Omental fat pad (tissue), 4 donors: ENCODE data around the gene MACROD2. TPM values are rescaled to one million over a fixed set of nuclear protein-coding genes. Genes with fewer than 3 reads are reported as not detected.

Experiments used
- ATAC-seq: fragments of 150-250 bp; one replicate; pipeline ENCODE4 v1.9.1; 2016; ENCODE audit warnings: mild to moderate bottlenecking, moderate library complexity; ENCODE audit not compliant: low FRiP score
- DNase-seq: peaks from one replicate; pipeline ENCODE4 v3.0.0-alpha.2; 2019; ENCODE audit warnings: low spot score
- total RNA-seq, 4 donors: library from RNA; depleted of rRNA; stranded (reverse); fragments of >200 nt; gene quantifications; one replicate each; pipeline ENCODE4 v1.1.0, GENCODE V29; 2016
- TF ChIP-seq, protein P1 (sequence below), 3 donors: fragments of 450-650 bp; IDR thresholded peaks; one replicate each; pipeline ENCODE4 v1.5.1; 2016 to 2017; ENCODE audit warnings: antibody characterized with exemption in 3 of 3, mild to moderate bottlenecking in 3 of 3, moderate library complexity in 2 of 3

Gene MACROD2
- total RNA-seq, 4 donors from 2014 or later, result 6.8 to 54.1 (median 7.4) TPM

- TF ChIP-seq, protein P1, sequence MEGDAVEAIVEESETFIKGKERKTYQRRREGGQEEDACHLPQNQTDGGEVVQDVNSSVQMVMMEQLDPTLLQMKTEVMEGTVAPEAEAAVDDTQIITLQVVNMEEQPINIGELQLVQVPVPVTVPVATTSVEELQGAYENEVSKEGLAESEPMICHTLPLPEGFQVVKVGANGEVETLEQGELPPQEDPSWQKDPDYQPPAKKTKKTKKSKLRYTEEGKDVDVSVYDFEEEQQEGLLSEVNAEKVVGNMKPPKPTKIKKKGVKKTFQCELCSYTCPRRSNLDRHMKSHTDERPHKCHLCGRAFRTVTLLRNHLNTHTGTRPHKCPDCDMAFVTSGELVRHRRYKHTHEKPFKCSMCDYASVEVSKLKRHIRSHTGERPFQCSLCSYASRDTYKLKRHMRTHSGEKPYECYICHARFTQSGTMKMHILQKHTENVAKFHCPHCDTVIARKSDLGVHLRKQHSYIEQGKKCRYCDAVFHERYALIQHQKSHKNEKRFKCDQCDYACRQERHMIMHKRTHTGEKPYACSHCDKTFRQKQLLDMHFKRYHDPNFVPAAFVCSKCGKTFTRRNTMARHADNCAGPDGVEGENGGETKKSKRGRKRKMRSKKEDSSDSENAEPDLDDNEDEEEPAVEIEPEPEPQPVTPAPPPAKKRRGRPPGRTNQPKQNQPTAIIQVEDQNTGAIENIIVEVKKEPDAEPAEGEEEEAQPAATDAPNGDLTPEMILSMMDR (IDR thresholded peaks at IDR 0.05), result no peak
- no peak for ATAC-seq
- DNase-seq, result no peak
Observed at GRCh38 chr20:15099130-15099529, 1103.8 kb downstream of the MACROD2 start.

GRCh38 chr20:15100506-15101160 lies 1105.3 kb downstream of the MACROD2 start:
- ATAC-seq (no peak), DNase-seq (no peak)
- TF ChIP-seq, protein P1 (IDR thresholded peaks at IDR 0.05), result no peak

DNA sequence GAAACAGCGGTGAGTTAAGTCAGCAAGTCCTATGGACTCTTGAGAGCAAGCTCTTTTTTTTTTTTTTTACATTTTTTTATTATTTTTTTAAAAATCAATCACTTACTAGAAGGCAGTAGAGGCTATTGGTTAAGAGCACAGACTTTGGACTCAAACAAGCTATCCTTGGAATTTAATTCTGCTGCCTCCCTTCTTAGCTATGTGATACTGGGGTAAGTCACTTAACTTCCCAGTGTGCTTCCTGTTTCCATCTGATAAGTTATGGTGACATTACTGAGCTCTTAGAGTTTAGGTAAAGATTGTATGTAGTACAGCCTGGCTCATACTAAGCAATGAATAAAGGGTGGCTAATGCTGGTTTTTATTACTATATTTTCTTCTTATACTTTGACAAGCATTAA lies 1112.6 kb downstream of the MACROD2 start:
- DNase-seq (no peak), ATAC-seq (no peak)
- TF ChIP-seq, protein P1 (IDR thresholded peaks at IDR 0.05), result no peak

- no peak for ATAC-seq
- no peak for DNase-seq
- TF ChIP-seq, protein P1 (IDR thresholded peaks at IDR 0.05), result no peak
Observed at GRCh38 chr20:15109494-15109893, 1114.2 kb downstream of the MACROD2 start.

- DNase-seq, result no peak
- no peak for ATAC-seq
- TF ChIP-seq, protein P1 (IDR thresholded peaks at IDR 0.05), result no peak
Observed at GRCh38 chr20:15111654-15112053, 1116.3 kb downstream of the MACROD2 start.

GRCh38 chr20:15113144-15113773 lies 1117.9 kb downstream of the MACROD2 start:
- no peak for DNase-seq
- no peak for ATAC-seq
- TF ChIP-seq, protein P1 (IDR thresholded peaks at IDR 0.05), result no peak
